Measurements from ENCODE around the gene ABHD6.
"Not testable (repeated sequence)": the region's sequence is repeated elsewhere in the genome, so short reads cannot be mapped to it uniquely, and the experiment has no call there.

ABHD6 gene, protein sequence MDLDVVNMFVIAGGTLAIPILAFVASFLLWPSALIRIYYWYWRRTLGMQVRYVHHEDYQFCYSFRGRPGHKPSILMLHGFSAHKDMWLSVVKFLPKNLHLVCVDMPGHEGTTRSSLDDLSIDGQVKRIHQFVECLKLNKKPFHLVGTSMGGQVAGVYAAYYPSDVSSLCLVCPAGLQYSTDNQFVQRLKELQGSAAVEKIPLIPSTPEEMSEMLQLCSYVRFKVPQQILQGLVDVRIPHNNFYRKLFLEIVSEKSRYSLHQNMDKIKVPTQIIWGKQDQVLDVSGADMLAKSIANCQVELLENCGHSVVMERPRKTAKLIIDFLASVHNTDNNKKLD

GRCh38 chr3:58237238-58237940 lies at the start of gene ABHD6:
Gene ABHD6 (plus strand): TSS chr3:58237792. CDS start chr3:58256587, 18,795 bp downstream.
- peak in 1 of 2 experiments; percentile 35 for DNase-seq

GRCh38 chr3:58188173-58188564 lies 49.4 kb upstream of the ABHD6 start:
- DNase-seq = no peak

GRCh38 chr3:58188921-58189451 lies 48.6 kb upstream of the ABHD6 start:
- DNase-seq = no peak

GRCh38 chr3:58189691-58190090 lies 47.9 kb upstream of the ABHD6 start:
- no peak for DNase-seq

DNA sequence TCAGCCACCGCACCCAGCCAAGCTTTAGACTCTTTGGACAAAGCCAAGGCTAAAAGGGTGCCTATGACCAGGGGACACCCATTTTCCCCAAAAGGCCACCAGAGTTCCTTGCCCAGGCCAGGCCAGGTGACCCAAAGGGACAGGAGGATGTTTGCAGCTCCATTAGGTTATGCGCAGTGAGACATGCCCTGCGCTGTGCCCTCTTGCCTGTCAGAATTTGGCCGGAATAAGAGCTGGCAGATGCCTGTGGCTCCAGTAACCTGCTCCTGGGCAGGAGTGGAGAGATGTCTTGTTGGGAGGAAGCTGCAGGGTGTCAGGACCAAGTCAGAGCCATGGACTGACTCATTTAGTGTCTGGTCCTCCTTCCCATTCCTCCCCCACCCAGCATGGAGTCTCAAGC lies 47.3 kb upstream of the ABHD6 start:
- no peak for DNase-seq

- no peak for DNase-seq
Measured at GRCh38 chr3:58190882-58191281, 46.7 kb upstream of the ABHD6 start.

DNA sequence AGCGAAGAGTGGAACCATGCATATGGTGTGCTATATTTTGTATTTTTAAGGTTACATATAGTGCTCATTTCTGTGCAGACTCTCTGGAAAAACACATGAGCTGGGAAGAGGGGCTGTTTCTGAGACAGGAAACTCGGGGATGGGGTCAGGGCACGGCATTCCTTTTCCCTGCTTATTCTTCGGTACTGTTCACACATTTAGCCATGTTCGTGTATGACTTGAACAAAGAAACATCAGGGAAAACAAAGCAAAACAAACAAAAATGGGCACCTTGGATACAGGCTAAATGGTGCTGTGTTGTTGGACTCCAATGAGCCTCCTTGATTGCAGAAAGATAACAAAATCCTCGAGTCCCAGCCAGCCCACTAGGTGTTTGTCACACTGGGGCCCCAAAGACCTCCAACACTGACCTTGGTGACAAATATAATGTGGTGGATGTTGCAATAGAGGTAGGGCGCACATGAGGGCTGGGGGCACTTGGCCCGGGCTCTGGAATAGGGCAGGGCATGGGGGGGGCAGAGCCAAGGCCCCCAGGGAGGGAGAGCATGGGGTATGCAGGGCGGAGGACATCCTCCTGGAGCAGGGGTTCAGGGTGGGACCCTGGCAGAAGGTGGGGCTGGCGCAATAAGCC lies 46.1 kb upstream of the ABHD6 start:
- no peak for DNase-seq

DNA sequence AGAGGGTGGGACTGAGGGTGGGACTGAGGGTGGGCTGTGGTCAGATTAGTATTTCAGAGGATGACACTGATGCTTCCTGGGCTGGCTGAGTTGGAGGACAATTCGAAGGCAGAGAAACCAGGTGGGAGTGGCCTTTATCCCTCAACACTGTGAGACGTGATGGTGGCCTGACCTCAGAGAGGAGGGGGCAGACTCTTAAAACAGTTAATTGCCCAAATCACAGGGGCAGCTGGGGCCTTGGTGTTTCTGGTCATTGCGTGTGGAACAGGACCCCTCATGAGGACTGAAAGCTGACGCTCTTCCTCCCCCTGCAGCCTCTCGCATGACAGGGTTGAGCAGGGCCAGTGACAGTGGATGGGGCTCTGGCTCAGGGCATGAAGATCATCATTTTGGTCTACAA lies 45.5 kb upstream of the ABHD6 start:
- DNase-seq = no peak

GRCh38 chr3:58193682-58194407 lies 43.7 kb upstream of the ABHD6 start:
- DNase-seq = no peak

GRCh38 chr3:58197588-58197987 lies 40.0 kb upstream of the ABHD6 start:
- no peak for DNase-seq

GRCh38 chr3:58198362-58198761 lies 39.2 kb upstream of the ABHD6 start:
- no peak for DNase-seq

DNA sequence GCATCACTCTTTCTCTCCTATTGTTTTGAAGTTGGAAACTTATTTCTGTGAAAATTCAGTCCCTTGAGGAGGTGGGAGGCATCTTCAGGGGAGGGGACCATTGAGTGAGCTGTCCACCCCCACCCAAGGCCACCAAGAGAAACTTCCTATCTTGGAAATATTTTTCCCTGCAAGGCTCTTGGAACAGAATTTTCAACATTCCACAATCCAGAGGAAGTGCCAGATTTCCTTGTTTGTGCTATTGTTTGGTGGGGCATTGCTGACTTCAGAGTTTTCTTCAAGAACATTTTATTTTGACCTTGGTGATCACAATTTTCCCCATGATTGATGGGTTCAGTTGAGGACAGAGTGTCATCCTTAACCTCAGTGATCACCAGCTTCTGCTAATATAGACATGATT lies 38.8 kb upstream of the ABHD6 start:
- DNase-seq = no peak

DNA sequence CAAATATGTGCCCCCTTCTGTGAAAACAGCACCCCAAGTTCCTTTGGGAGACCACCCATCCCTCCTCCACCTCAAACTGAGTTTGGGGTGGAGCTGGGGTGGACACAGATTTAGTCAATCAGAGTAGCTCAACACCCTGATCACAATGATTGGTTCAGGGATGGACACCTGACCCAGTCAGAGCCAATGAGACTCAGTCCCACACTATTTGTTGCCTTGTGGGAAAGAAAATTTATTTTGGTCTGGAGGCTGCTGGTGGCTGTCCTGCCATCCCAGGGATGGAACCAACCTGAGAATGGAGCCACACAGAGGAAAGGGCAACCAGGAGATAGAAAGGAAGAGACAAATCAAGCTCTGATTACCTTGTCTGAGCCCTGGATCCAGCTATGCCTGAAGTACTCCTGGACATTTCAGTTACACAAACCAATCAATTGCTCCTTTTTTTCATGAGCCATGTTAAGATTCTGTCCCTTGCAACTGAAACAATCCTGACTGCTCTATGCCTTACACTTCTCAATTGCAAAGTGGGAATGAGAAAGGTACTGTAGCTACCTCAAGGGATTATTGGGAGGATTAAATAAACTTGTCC lies 37.4 kb upstream of the ABHD6 start:
- no peak for DNase-seq

GRCh38 chr3:58200846-58201355 lies 36.7 kb upstream of the ABHD6 start:
- no peak for DNase-seq

DNA sequence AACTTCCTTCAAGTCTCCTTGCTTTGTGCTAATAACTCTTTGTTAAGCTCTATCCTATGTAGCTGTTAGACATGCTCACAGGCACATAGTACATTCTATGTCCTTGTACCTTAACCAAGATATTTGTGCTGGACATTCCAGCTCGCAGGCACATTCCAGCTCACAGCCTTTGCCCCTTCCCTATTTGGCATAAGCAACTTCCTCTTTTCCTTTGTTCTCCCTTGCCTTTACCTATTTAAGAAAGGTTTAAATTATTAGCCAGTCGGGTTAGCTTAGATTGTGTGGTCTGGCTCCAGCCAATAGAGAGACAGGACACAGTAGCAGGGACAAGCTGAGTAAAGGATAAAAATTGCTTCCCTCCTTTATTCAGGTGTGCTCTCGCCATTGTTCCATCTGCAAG lies 36.1 kb upstream of the ABHD6 start:
- not testable (repeated sequence) for DNase-seq

- DNase-seq = no peak
Measured at GRCh38 chr3:58202917-58203360, 34.7 kb upstream of the ABHD6 start.

GRCh38 chr3:58203541-58203940 lies 34.1 kb upstream of the ABHD6 start:
- no peak for DNase-seq

DNA sequence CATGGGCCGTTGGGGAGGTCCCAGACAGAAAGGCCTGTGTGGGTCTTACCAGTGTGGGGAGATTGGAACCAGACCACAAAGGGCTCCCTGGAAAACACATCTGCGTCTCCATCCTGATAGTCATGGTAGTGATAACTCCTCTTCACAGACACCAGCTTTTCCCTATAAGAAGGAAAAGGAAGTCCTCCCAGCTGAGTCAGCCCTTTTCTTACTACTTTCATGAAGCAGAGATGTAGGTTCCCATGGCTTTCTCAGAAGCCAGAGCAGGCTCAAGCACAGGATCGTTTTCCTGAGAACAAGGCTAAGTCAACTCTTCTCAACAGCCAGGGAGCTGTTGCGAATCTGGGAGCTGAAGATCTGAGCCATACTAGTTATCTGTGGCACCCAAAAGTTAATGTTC lies 32.9 kb upstream of the ABHD6 start:
- DNase-seq = no peak

GRCh38 chr3:58205981-58206380 lies 31.6 kb upstream of the ABHD6 start:
- DNase-seq = no peak

GRCh38 chr3:58206406-58207011 lies 31.1 kb upstream of the ABHD6 start:
- no peak for DNase-seq

GRCh38 chr3:58207954-58208353 lies 29.6 kb upstream of the ABHD6 start:
- no peak for DNase-seq

DNA sequence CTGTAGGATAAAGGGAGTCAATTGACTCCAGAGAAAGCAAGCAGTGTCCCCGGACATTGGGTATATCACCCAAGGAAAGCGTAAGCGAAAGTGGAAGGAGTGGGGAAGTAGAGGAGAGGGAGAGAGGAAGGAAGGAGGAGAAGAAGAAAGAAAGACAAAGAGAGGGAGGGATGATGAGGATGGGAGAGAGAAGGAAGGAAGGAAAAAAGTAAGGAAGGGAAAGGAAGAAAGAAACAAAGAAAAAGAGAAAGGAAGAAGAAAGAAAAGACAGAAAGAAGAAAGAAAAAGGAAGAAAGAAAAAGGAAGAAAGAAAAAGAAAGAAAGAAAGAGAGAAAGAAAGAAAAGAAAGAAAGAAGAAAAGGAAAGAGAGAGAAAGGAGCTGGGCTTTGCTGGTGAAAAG lies 27.7 kb upstream of the ABHD6 start:
- DNase-seq = no peak

All from NCI-H446 (cell line).